Measurements from ENCODE around the gene CLDND2. TPM values are rescaled to one million over a fixed set of nuclear protein-coding genes. Genes with fewer than 3 reads are reported as not detected.

The CLDND2 gene
- polyA plus RNA-seq, 4 donors, result 0.25 to 4.1 (median 2.0) TPM; not detected in 1

DNA sequence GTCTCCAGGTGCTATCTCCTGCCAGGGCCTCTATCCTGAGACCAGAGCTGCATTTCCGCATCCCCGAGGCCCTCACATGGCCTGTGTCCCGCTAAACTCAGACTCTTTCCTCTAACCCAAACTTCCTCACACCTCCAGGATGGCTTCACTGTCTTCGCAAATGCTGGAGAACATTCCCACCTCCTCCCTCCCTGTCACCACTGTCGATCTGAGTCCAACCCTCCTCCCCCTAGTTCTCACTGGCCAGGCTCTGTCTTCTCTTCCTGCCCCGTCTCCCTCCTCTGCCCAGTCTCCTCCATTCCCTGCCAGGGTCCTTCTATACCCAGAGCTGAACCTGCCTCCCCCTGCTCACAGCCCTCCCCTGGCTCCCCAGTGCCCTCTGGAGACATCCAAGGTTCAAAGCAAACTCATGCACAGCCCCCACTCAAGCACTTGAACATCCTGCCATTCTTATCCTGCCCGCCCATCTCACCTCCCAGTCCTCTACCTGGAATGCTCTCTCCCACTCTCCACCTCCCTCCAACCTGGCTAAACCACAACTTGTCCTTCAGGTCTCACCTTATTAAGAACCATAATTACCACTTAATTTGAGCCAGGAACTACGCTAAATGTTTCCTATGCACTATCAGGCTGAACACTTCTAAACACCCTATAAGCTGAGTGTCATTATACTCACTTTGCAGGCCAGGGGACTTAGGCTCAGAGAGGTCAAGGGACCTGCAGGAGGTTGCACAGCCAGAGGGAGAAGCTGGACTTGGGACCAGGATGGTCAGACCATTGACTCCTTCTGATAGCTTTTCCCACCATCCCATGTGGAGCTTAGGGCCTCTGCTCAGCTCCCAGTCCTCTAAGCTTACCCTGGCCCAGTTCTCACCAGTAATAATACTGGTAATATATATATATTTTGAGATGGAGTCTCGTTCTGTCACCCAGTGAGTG lies 25.9 kb downstream of the CLDND2 start:
- peaks cover 0 to 3% (median 0%) of the 10 kb centered on the region in 3 donors for H3K27me3 ChIP-seq (ENCODE audit: control insufficient read depth in 3 of 3, insufficient read depth in 3 of 3, low read length in 3 of 3)
- H3K4me3 ChIP-seq (ENCODE audit: low read depth in 1 of 3, low read length in 3 of 3), result no peak overlapping the region
- DNase-seq (no peak), FAIRE-seq (no peak)
- 47 to 56% (median 51%) methylated on average over 9 of the region's 9 CpGs for WGBS, 3 donors
- H3K9me3 ChIP-seq (ENCODE audit: control insufficient read depth in 2 of 2, insufficient read depth in 1 of 2, low read depth in 1 of 2, low read length in 1 of 2), result no peaks in the 10 kb centered on the region
- H3K27ac ChIP-seq (ENCODE audit: low read depth in 1 of 3, low read length in 2 of 3), result no peak overlapping the region
- H3K4me1 ChIP-seq (ENCODE audit: control insufficient read depth in 3 of 3, insufficient read depth in 2 of 3, low read depth in 1 of 3, low read length in 2 of 3), result peaks cover 0 to 6% (median 5%) of the 10 kb centered on the region in 3 donors
- peaks cover 0 to 36% (median 0%) of the 10 kb centered on the region in 3 donors for H3K36me3 ChIP-seq (ENCODE audit: control insufficient read depth in 3 of 3, insufficient read depth in 2 of 3, low read depth in 1 of 3, low read length in 3 of 3)

DNA sequence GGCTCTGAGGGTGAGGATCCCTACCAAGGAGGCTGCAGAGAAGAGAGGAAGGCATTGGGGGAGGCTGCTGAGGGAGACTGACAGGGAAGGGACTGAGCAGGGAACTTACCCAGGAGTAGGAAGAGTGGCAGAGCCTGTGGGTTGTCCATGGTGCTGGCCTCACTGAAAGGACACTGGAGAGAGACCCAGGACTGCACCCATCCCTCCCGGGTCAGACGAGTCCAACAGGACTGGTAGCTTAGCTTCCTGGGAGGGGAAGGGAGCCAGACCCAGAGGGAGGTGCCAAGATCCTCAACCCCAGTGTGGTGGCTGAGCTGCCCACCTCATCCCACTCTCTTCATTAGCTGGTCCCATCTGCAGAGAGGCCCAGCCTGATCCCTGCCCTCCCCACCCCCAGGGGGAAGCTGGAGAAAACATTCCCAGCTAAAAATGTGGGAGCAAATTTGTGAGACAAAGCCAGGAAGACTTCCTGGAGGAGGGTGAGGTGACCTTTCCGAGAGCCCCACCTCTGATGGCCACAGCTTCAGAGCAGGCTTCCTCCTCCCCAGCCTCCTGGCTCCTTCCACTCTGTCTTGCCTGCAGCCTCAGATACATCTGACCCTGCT lies 26.7 kb downstream of the CLDND2 start, which contains the start of gene VSIG10L:
TSS of gene VSIG10L (minus strand) at position 164 of the 605 bp plus-strand sequence. CDS start at position 149, 15 bp downstream.
- WGBS, 3 donors, result 37 to 45% (median 38%) methylated on average over 3 of the region's 3 CpGs
- Histone ChIP-seq H3K27ac (ENCODE audit: low read depth in 1 of 3, low read length in 2 of 3) (no peak within 1 kb of the TSS), H3K27me3 (ENCODE audit: control insufficient read depth in 3 of 3, insufficient read depth in 3 of 3, low read length in 3 of 3) (peaks cover 0 to 3% (median 0%) of the 10 kb centered on the region in 3 donors), H3K4me3 (ENCODE audit: low read depth in 1 of 3, low read length in 3 of 3) (no peak within 1 kb of the TSS), H3K9me3 (ENCODE audit: control insufficient read depth in 2 of 2, insufficient read depth in 1 of 2, low read depth in 1 of 2, low read length in 1 of 2) (no peaks in the 10 kb centered on the region), H3K4me1 (ENCODE audit: control insufficient read depth in 3 of 3, insufficient read depth in 2 of 3, low read depth in 1 of 3, low read length in 2 of 3) (peaks cover 0 to 6% (median 5%) of the 10 kb centered on the region in 3 donors), H3K36me3 (ENCODE audit: control insufficient read depth in 3 of 3, insufficient read depth in 2 of 3, low read depth in 1 of 3, low read length in 3 of 3) (peaks cover 0 to 29% (median 0%) of the 10 kb centered on the region in 3 donors)
- no peak for DNase-seq
- no peak for FAIRE-seq

DNA sequence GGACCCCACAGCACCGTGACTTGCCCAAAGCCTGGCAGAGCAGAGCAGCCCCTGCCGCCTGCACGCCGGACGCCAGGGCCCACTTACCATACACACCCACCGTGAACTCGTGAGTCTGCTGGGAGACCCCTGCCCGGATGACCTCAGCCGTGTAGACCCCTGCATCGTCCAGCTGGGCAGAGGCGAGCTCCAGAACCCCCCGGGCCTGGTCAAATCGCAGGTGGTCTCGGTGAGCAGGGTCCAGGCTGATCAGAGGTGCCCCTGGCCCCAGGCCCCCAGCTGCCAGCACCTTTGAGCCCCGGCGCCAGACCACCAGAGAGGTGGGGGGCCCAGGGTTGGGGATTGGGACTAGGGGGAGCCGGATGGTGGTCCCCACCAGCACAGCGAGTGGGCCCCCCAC lies 27.7 kb downstream of the CLDND2 start:
- DNase-seq, result no peak
- Histone ChIP-seq H3K4me1 (ENCODE audit: control insufficient read depth in 3 of 3, insufficient read depth in 2 of 3, low read depth in 1 of 3, low read length in 2 of 3) (peaks cover 0 to 6% (median 5%) of the 10 kb centered on the region in 3 donors), H3K36me3 (ENCODE audit: control insufficient read depth in 3 of 3, insufficient read depth in 2 of 3, low read depth in 1 of 3, low read length in 3 of 3) (peaks cover 0 to 20% (median 0%) of the 10 kb centered on the region in 3 donors), H3K27ac (ENCODE audit: low read depth in 1 of 3, low read length in 2 of 3) (no peak overlapping the region), H3K27me3 (ENCODE audit: control insufficient read depth in 3 of 3, insufficient read depth in 3 of 3, low read length in 3 of 3) (peaks cover 0 to 3% (median 0%) of the 10 kb centered on the region in 3 donors), H3K9me3 (ENCODE audit: control insufficient read depth in 2 of 2, insufficient read depth in 1 of 2, low read depth in 1 of 2, low read length in 1 of 2) (no peaks in the 10 kb centered on the region), H3K4me3 (ENCODE audit: low read depth in 1 of 3, low read length in 3 of 3) (no peak overlapping the region)
- no peak for FAIRE-seq
- WGBS, 3 donors, result 89 to 94% (median 93%) methylated on average over 18 of the region's 18 CpGs

DNA sequence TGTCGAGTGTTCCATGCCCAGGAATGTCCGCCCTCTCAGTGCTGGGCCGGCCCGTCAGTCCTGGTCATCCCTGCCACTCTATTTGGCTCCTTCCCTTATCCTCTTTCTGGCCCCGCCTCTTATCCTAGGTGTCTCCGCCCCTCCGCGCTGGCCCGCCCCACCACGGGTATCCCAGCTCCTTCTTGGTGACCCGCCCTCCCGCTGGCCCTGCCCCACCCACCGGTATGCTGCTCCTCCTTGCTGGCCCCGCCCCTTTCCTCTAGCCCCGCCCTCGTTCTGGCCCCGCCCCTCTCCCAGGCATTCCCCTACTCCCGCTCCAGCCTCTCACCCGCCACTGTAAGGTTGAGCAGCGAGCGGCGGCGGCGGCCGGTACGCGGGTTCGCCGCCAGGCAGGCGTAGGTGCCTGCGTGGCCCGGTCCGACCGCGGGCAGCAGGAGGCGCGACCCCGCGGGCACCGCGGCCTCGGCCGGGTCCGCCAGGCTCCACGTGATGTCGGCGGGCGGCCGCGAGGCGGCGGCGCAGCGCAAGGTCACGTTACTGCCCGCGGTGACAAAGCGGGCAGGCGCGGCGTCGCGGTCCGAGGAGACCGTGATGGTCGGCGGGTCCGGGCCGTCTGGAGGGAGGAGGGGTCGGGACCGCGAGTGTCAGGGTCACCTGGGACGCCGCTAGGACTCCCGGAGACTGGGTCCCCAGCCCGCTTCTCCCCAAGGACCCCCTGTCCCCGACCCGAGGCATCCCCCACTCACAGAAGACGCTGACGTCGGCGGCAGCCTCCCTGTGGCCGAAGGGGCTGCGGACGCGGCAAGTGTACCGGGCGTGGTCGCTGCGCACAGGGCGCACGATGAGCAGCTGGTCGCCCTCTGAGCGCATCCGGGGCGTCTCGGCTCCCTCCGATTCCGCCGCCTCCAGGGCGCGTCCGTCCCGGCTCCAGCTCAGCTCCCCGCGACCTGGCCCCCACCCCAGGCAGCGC lies 28.8 kb downstream of the CLDND2 start:
- Histone ChIP-seq H3K27me3 (ENCODE audit: control insufficient read depth in 3 of 3, insufficient read depth in 3 of 3, low read length in 3 of 3) (peaks cover 0 to 3% (median 0%) of the 10 kb centered on the region in 3 donors), H3K4me3 (ENCODE audit: low read depth in 1 of 3, low read length in 3 of 3) (peak overlapping the region; percentile 33 to 71 (median 52)), H3K36me3 (ENCODE audit: control insufficient read depth in 3 of 3, insufficient read depth in 2 of 3, low read depth in 1 of 3, low read length in 3 of 3) (peaks cover 0 to 9% (median 0%) of the 10 kb centered on the region in 3 donors), H3K4me1 (ENCODE audit: control insufficient read depth in 3 of 3, insufficient read depth in 2 of 3, low read depth in 1 of 3, low read length in 2 of 3) (peaks cover 0 to 6% (median 5%) of the 10 kb centered on the region in 3 donors), H3K27ac (ENCODE audit: low read depth in 1 of 3, low read length in 2 of 3) (peak overlapping the region; percentile 71 to 84 (median 73)), H3K9me3 (ENCODE audit: control insufficient read depth in 2 of 2, insufficient read depth in 1 of 2, low read depth in 1 of 2, low read length in 1 of 2) (no peaks in the 10 kb centered on the region)
- DNase-seq (peak; percentile 98), FAIRE-seq (no peak)
- 1 to 2% (median 1%) methylated on average over 78 to 107 of the region's 107 CpGs for WGBS, 3 donors

DNA sequence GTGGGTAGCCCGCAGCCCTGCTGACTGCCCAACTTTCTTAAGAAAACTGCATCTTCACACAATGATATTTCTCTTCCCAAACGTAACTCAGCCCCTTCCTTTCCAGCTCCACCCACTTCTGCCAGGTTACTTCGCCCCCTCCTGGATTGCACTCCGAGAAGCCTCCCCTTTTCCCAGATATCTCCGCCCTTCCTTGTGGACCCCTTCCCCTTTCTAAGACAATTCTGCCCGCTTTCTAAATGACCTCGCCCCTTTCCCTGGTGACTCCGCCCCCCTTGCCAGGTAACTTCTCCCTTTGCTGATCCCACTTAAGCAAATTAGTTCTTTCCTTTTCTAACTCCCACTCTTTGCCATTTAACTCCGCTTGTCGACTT lies 29.5 kb downstream of the CLDND2 start:
- peaks cover 0 to 5% (median 0%) of the 10 kb centered on the region in 3 donors for H3K36me3 ChIP-seq (ENCODE audit: control insufficient read depth in 3 of 3, insufficient read depth in 2 of 3, low read depth in 1 of 3, low read length in 3 of 3)
- H3K27ac ChIP-seq (ENCODE audit: low read depth in 1 of 3, low read length in 2 of 3), result peak overlapping the region; percentile 71 to 73 (median 73)
- H3K4me1 ChIP-seq (ENCODE audit: control insufficient read depth in 3 of 3, insufficient read depth in 2 of 3, low read depth in 1 of 3, low read length in 2 of 3), result peaks cover 0 to 6% (median 5%) of the 10 kb centered on the region in 3 donors
- FAIRE-seq, result no peak
- WGBS, 3 donors, result 0 to 2% (median 0%) methylated on average over 10 of the region's 10 CpGs
- H3K27me3 ChIP-seq (ENCODE audit: control insufficient read depth in 3 of 3, insufficient read depth in 3 of 3, low read length in 3 of 3), result peaks cover 0 to 3% (median 0%) of the 10 kb centered on the region in 3 donors
- H3K4me3 ChIP-seq (ENCODE audit: low read depth in 1 of 3, low read length in 3 of 3), result peak overlapping the region; percentile 52 to 71 (median 55)
- H3K9me3 ChIP-seq (ENCODE audit: control insufficient read depth in 2 of 2, insufficient read depth in 1 of 2, low read depth in 1 of 2, low read length in 1 of 2), result no peaks in the 10 kb centered on the region
- DNase-seq, result no peak

DNA sequence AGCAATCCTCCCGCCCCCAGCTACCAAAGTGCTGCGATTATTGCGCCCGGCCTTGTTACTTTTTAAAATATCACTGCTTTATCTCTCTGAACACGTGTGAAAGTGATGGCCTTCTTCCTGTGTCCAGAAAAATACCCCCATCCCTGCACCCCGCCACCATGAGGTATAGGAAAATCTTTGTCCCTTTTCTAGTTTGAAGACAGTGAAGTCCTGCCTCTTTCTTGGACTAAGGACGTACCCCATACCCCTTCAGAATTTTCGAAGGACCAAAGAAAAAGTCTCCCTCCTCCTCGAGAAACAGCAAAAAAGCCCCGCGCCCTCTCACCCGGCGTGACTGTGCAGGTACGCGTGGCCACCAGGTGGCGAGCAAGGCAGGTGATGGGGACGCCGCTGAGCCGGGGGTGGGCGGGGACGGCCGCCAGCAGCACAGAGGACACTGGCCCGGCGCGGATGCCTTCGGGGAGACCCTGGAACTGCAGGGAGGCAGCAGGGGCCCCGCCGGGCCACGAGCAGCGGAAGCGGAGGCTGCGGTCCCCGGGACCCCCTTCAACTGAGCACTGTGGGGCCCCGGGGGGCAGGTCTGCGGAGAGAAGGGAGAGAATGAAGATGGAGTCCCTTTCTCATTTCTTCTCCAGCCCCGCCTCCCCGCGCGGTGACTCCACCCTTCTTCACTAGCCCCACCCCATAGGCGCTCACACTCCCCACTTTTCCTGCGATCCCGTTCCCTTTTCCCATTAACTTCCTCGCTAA lies 30.1 kb downstream of the CLDND2 start:
- DNase-seq (peak; percentile 86 to 95), FAIRE-seq (no peak)
- H3K9me3 ChIP-seq (ENCODE audit: control insufficient read depth in 2 of 2, insufficient read depth in 1 of 2, low read depth in 1 of 2, low read length in 1 of 2), result no peaks in the 10 kb centered on the region
- H3K27ac ChIP-seq (ENCODE audit: low read depth in 1 of 3, low read length in 2 of 3), result peak overlapping the region; percentile 71 to 73 (median 73)
- H3K4me3 ChIP-seq (ENCODE audit: low read depth in 1 of 3, low read length in 3 of 3), result peak overlapping the region; percentile 52 to 71 (median 55)
- H3K36me3 ChIP-seq (ENCODE audit: control insufficient read depth in 3 of 3, insufficient read depth in 2 of 3, low read depth in 1 of 3, low read length in 3 of 3), result peaks cover 0 to under 1% (median 0%) of the 10 kb centered on the region in 3 donors
- H3K27me3 ChIP-seq (ENCODE audit: control insufficient read depth in 3 of 3, insufficient read depth in 3 of 3, low read length in 3 of 3), result peaks cover 0 to 3% (median 0%) of the 10 kb centered on the region in 3 donors
- H3K4me1 ChIP-seq (ENCODE audit: control insufficient read depth in 3 of 3, insufficient read depth in 2 of 3, low read depth in 1 of 3, low read length in 2 of 3), result peaks cover 0 to 6% (median 5%) of the 10 kb centered on the region in 3 donors
- WGBS, 3 donors, result 2 to 4% (median 4%) methylated on average over 29 to 43 of the region's 43 CpGs

DNA sequence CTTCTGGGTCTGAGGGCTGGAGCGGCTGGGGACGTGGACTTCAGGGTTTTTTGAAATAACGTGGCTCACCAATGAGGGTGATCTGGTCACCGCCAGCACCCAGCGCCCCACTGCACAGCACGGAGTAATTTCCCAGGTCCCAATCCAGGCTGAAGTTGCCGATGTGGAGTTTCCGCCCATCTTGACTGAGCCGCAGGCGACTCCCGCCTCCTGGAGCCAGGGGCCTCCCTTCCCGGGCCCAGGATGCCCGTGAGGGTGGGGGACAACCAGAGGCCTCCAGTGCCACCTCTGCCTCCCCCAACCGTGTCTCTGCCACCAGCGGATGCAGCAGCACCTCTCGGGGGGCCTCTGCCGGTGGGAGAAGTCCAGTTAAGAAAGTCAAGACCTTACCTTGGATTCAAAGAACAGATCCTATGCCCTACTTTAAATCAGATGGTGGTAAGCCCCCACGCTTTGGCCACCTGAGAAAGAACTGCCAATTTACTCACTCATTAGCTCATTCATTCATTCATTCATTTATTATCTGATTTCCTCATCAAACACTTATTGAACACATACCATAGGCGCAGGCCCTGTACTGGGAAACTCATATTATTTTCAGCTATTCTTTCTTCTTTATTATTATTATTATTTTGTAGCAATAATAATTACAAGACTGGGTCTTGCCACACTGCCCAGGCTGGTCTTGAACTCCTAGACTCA lies 30.8 kb downstream of the CLDND2 start:
- FAIRE-seq (no peak), DNase-seq (no peak)
- 80 to 89% (median 87%) methylated on average over 15 to 19 of the region's 19 CpGs for WGBS, 3 donors

More for the DNA sequence above, 30.8 kb downstream of the CLDND2 start:
- Histone ChIP-seq H3K36me3 (ENCODE audit: control insufficient read depth in 3 of 3, insufficient read depth in 2 of 3, low read depth in 1 of 3, low read length in 3 of 3) (no peaks in the 10 kb centered on the region), H3K27me3 (ENCODE audit: control insufficient read depth in 3 of 3, insufficient read depth in 3 of 3, low read length in 3 of 3) (peaks cover 0 to 3% (median 0%) of the 10 kb centered on the region in 3 donors), H3K9me3 (ENCODE audit: control insufficient read depth in 2 of 2, insufficient read depth in 1 of 2, low read depth in 1 of 2, low read length in 1 of 2) (no peaks in the 10 kb centered on the region), H3K4me1 (ENCODE audit: control insufficient read depth in 3 of 3, insufficient read depth in 2 of 3, low read depth in 1 of 3, low read length in 2 of 3) (peaks cover 0 to 6% (median 5%) of the 10 kb centered on the region in 3 donors), H3K27ac (ENCODE audit: low read depth in 1 of 3, low read length in 2 of 3) (no peak overlapping the region), H3K4me3 (ENCODE audit: low read depth in 1 of 3, low read length in 3 of 3) (no peak overlapping the region)

Measured in small intestine (tissue), 7 donors.